Body of pancreas (tissue), 4 donors: ENCODE data around the gene PLCB4. TPM values are rescaled to one million over a fixed set of nuclear protein-coding genes. Genes with fewer than 3 reads are reported as not detected.

Experiments used
- ATAC-seq: fragments of 150-250 bp; one replicate; pipeline ENCODE4 v1.9.1; 2016
- DNase-seq, 4 donors: peaks; one replicate each; pipeline ENCODE4 v3.0.0-alpha.2; 2019
- H3K27ac ChIP-seq, 4 donors: fragments of 200-600 bp; sonication (generic); 1 replicate in 3 of 4; 2 replicates in 1 of 4; pipeline versions ENCODE4 v1.5.1 to v1.6.1; 2016 to 2019; ENCODE audit warnings: mild to moderate bottlenecking in 1 of 4, mixed read lengths in 1 of 4, moderate library complexity in 1 of 4
- H3K27me3 ChIP-seq, 2 donors: fragments of 200-600 bp; sonication (generic); one replicate each; pipeline ENCODE4 v1.6.0; 2016; ENCODE audit warnings: mild to moderate bottlenecking in 1 of 2
- H3K36me3 ChIP-seq, 2 donors: fragments of 200-600 bp; sonication (generic); replicated peaks in 1 of 2; 2 replicates each; pipeline ENCODE4 v1.5.1; 2016; ENCODE audit warnings: low read depth in 2 of 2; ENCODE audit not compliant: insufficient read depth in 1 of 2
- H3K4me1 ChIP-seq: fragments of 200-600 bp; sonication (generic); one replicate; pipeline ENCODE4 v1.6.0; 2016
- H3K4me3 ChIP-seq, 2 donors: fragments of 200-600 bp; sonication (generic); 1 replicate in 1 of 2; 2 replicates in 1 of 2; pipeline ENCODE4 v1.5.1; 2016 to 2019
- H3K9me3 ChIP-seq, 3 donors: fragments of 200-600 bp; sonication (generic); 1 replicate in 2 of 3; 2 replicates in 1 of 3; pipeline ENCODE4 v1.5.1; 2016
- POLR2A ChIP-seq, 3 donors: fragments of 450-650 bp; IDR thresholded peaks; one replicate each; pipeline ENCODE4 v1.6.1; 2016; ENCODE audit warnings: antibody characterized with exemption in 3 of 3, mild to moderate bottlenecking in 2 of 3
- WGBS, 2 donors: methylation state at CpG; one replicate each; pipeline ENCODE4 v1.1.5; 2017; 5-methylcytosine and 5-hydroxymethylcytosine counted together
- intact Hi-C: fragments of 100-400 bp; cut with DNase I; formaldehyde crosslinking; loops from one replicate; pipeline ENCODE4 v1.15.1; 2023
- total RNA-seq, 2 donors: library from RNA; depleted of rRNA; stranded (reverse); fragments of >200 nt; gene quantifications; one replicate each; pipeline ENCODE4 v1.1.0, GENCODE V29; 2016
- TF ChIP-seq, protein P1 (sequence below), 7 experiments: fragments of 450-650 bp in 4 of 7; fragments of 200-600 bp in 3 of 7; sonication (generic) in 3 of 7; IDR thresholded peaks; one replicate each; pipeline ENCODE4 v1.5.1; 2016 to 2019; ENCODE audit warnings: antibody characterized with exemption in 7 of 7

Gene PLCB4
- total RNA-seq, 2 donors from 2014 or later: 1.3 to 3.4 TPM

DNA sequence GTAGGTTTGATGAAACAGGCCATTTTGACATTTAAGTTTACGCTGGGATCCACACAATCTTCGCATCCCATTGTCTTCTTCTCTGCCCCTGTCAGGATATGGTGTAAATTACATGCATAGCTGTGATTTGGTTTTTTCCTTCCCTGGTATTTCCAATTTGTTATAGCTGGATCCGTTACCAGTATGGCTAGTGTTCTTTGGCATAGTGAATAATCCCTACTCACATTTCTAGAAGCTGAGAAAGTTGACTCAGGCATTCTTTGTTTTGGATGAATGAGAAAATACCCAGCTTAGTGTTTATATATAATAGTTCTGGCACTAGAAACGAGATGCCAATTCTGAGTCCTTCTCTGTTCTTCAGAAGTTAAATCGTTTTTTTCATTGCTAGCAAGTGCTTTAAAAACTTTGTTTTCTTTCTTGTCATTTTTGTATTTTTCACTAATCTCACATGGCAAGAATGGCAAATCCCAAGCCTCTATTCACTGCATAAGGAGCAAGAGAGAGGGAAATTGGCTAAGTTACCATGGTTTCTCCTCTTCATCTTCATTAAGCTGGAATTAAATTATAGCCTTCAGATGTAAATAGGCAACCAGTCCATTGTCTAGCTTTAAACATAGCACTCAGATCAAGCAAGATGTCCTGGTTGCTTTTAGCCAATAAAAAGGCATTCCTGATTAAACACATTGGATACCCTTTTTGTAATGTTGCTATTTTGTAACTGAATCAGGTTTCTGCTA lies 353.6 kb downstream of the PLCB4 start:
- 53 to 72% methylated on average over 5 of the region's 5 CpGs for WGBS, 2 donors
- ATAC-seq (no peak), DNase-seq (no peak)
- intact Hi-C loops: no loop called here
- TF ChIP-seq, protein P1, sequence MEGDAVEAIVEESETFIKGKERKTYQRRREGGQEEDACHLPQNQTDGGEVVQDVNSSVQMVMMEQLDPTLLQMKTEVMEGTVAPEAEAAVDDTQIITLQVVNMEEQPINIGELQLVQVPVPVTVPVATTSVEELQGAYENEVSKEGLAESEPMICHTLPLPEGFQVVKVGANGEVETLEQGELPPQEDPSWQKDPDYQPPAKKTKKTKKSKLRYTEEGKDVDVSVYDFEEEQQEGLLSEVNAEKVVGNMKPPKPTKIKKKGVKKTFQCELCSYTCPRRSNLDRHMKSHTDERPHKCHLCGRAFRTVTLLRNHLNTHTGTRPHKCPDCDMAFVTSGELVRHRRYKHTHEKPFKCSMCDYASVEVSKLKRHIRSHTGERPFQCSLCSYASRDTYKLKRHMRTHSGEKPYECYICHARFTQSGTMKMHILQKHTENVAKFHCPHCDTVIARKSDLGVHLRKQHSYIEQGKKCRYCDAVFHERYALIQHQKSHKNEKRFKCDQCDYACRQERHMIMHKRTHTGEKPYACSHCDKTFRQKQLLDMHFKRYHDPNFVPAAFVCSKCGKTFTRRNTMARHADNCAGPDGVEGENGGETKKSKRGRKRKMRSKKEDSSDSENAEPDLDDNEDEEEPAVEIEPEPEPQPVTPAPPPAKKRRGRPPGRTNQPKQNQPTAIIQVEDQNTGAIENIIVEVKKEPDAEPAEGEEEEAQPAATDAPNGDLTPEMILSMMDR (IDR thresholded peaks at IDR 0.05): no peak
- TF ChIP-seq POLR2A (IDR thresholded peaks at IDR 0.05): no peak
- Histone ChIP-seq H3K27ac (no peak overlapping the region), H3K4me1 (no peaks in the 10 kb centered on the region), H3K36me3 (no peaks in the 10 kb centered on the region), H3K27me3 (no peaks in the 10 kb centered on the region), H3K4me3 (no peak overlapping the region), H3K9me3 (no peaks in the 10 kb centered on the region)

- intact Hi-C loops: no loop called here
- Histone ChIP-seq H3K9me3 (no peaks in the 10 kb centered on the region), H3K4me1 (no peaks in the 10 kb centered on the region), H3K4me3 (no peak overlapping the region), H3K27me3 (no peaks in the 10 kb centered on the region), H3K27ac (no peak overlapping the region), H3K36me3 (no peaks in the 10 kb centered on the region)
- ATAC-seq (no peak), DNase-seq (no peak)
- TF ChIP-seq, protein P1 (IDR thresholded peaks at IDR 0.05): no peak
- TF ChIP-seq POLR2A (IDR thresholded peaks at IDR 0.05): no peak
- WGBS, 2 donors: 77 to 87% methylated on average over 3 of the region's 3 CpGs
Observed at GRCh38 chr20:9424551-9424950, 355.7 kb downstream of the PLCB4 start.

DNA sequence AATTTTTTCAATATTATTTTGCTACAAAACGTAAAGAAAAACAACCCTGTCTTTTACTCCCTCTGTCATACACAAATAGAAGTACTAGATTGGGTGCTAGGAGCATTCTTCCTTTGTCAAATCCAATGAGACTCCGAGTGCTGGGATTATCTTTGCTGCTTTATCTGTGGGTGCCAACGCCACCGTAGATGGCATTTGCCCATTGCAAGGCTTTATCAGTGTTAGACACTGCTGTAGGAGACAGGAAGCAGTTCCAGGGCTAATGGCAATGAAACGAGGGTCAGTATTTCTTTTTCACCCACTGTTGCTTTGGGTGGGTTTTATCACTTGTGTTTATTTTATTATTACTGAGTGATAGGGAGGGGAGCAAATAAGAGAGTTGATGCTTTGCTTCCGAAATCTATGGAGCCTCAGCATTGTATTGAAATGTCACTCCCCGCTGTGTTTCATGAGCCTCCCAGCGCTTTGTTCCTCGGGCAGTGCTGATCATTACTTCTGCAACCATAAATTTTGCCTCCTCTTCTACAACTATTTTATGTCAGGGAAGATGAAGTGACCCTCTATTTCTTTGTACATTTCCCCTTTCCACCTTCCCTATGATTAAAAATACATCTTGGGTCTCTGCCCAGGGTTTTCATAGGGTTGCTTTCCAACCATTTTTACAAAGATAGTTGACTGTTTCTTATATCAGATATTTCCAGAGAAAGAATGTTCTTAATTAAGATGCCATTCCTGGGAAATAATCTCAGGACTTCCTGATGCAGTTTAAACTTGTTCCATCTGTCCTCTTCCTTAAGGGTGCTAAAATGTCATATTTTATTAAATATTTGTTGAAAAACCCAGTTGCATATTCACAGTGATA lies 358.8 kb downstream of the PLCB4 start:
- intact Hi-C loops: no loop called here
- Histone ChIP-seq H3K4me1 (no peaks in the 10 kb centered on the region), H3K36me3 (no peaks in the 10 kb centered on the region), H3K4me3 (no peak overlapping the region), H3K27me3 (no peaks in the 10 kb centered on the region), H3K27ac (no peak overlapping the region), H3K9me3 (no peaks in the 10 kb centered on the region)
- ATAC-seq (no peak), DNase-seq (no peak)
- 47 to 51% methylated on average over 9 of the region's 9 CpGs for WGBS, 2 donors
- TF ChIP-seq, protein P1 (IDR thresholded peaks at IDR 0.05): no peak
- no peak for TF ChIP-seq POLR2A (IDR thresholded peaks at IDR 0.05)

- no peak overlapping the region for H3K4me3 ChIP-seq
- TF ChIP-seq, protein P1 (IDR thresholded peaks at IDR 0.05): no peak
- TF ChIP-seq POLR2A (IDR thresholded peaks at IDR 0.05): no peak
- no peaks in the 10 kb centered on the region for H3K4me1 ChIP-seq
- no peaks in the 10 kb centered on the region for H3K9me3 ChIP-seq
- no peak overlapping the region for H3K27ac ChIP-seq
- H3K36me3 ChIP-seq: no peaks in the 10 kb centered on the region
- ATAC-seq (no peak), DNase-seq (no peak)
- H3K27me3 ChIP-seq: no peaks in the 10 kb centered on the region
- intact Hi-C loops: no loop called here
Observed at GRCh38 chr20:9428292-9428607, 359.4 kb downstream of the PLCB4 start.
